ENCODE data around the gene UCN3.

DNA sequence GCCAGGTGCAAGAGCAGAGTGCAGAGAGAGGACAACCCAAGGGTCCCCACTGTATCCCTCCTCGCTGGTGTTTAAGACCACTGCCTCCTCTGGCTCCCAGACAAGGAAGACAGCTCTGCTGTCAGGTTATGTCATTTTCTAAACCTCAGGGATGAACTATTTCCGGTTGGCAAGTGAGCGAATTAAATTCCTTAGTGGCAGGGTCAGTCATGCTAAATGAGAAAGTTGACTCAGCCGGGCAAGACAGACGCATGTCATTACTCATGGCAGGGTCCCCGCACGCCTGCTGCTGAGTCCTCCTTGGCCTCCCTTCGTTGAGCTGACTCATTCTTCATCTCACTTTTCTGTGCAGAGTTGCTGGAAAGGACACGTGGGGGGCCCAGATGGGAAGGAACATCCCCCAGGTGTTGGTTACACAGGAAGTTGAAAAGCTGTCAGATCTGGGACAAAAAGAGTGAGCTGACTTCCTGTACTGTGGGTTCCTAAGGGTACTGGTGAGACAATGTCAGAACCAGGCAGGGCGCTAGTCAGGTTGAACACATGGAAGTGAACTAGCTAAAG lies 47.1 kb upstream of the UCN3 start:
- TF ChIP-seq POLR2A (IDR thresholded peaks at IDR 0.05; ENCODE audit: low read depth, low read length): no peak
- TF ChIP-seq POLR2AphosphoS5 (IDR thresholded peaks at IDR 0.05; ENCODE audit: low read depth, low read length): no peak
- TF ChIP-seq TAF1 (IDR thresholded peaks at IDR 0.05; ENCODE audit: borderline replicate concordance, low read depth, low read length): no peak

Measured in GM12892 (cell line).